ENCODE results near the gene DDIAS.

GRCh38 chr11:82883853-82884252 is 17.7 kb upstream of the DDIAS start:
- no peak for TF ChIP-seq CTCF (IDR thresholded peaks at IDR 0.05)
- no peak for TF ChIP-seq EZH2 (IDR thresholded peaks at IDR 0.05; ENCODE audit: borderline replicate concordance, insufficient read depth, low read depth, low read length, poor library complexity, severe bottlenecking)
